A673 (cell line): Measurements from ENCODE around the gene GP5.

Experiments used
- CTCF ChIP-seq: fragments of 300-800, 200-600 bp; sonication (generic); conservative IDR thresholded peaks from 2 replicates; pipeline ENCODE4 v1.5.1; 2017; ENCODE audit warnings: low read depth, mild to moderate bottlenecking, antibody characterized with exemption, low read length, moderate library complexity, mixed read lengths
- EZH2 ChIP-seq: fragments of 200-600 bp; sonication (generic); IDR thresholded peaks from 2 replicates; pipeline ENCODE4 v1.6.1; 2017; ENCODE audit warnings: borderline replicate concordance, low read depth, mild to moderate bottlenecking, mixed read lengths, antibody characterized with exemption, low read length; ENCODE audit not compliant: poor library complexity, severe bottlenecking

- TF ChIP-seq CTCF, result no peak
- no peak for TF ChIP-seq EZH2
Observed at GRCh38 chr3:194399166-194399565, at the start of gene GP5.
